BJ (cell line): ENCODE data around the gene ESYT2. TPM values are rescaled to one million over a fixed set of nuclear protein-coding genes. Genes with fewer than 3 reads are reported as not detected.
A peak's percentile ranks its signal among the peaks of the same experiment; 100 is the strongest.
"Not testable (repeated sequence)": the region's sequence is repeated elsewhere in the genome, so short reads cannot be mapped to it uniquely, and the experiment has no call there.

Experiments used
- CTCF ChIA-PET: fragments of 350-600 bp; formaldehyde crosslinking; extraction: SDS; loops from one replicate; lab custom pipeline; 2021; ENCODE audit warnings: antibody characterized with exemption, inconsistent platforms; lab: Yijun Ruan, JAX
- POLR2A ChIA-PET: fragments of 300-600 bp; sonication (Branson Sonifier 250); formaldehyde crosslinking; extraction: SDS; loops from one replicate; lab custom pipeline; 2021; ENCODE audit warnings: antibody characterized with exemption; lab: Charles Lee
- DNase-seq: peaks from one replicate; pipeline ENCODE4 v3.0.0-alpha.2; 2011; ENCODE audit warnings: low read depth
- H3K27me3 ChIP-seq: 2 replicates; pipeline ENCODE4 v1.6.0; 2011; ENCODE audit warnings: low read length; ENCODE audit not compliant: control insufficient read depth, insufficient read depth
- H3K36me3 ChIP-seq: 2 replicates; pipeline ENCODE4 v1.5.1; 2011; ENCODE audit warnings: low read length; ENCODE audit not compliant: control insufficient read depth, insufficient read depth
- H3K4me3 ChIP-seq: 2 replicates; pipeline ENCODE4 v1.5.1; 2011; ENCODE audit warnings: low read depth, mild to moderate bottlenecking, control low read depth, low read length
- polyA minus RNA-seq: library from RNA; depleted of rRNA, polyadenylated mRNA; stranded (reverse); fragments of >200 nt; gene quantifications from 2 replicates; pipeline ENCODE4 v1.2.3, GENCODE V29; 2011; rRNA and poly(A)+ RNA removed
- polyA plus RNA-seq: library from polyadenylated mRNA; depleted of rRNA; stranded (reverse); fragments of >200 nt; gene quantifications from 2 replicates; pipeline ENCODE4 v1.2.3, GENCODE V29; 2011; rRNA removed
- TF ChIP-seq, protein P1 (sequence below): IDR thresholded peaks from 2 replicates; pipeline ENCODE4 v1.5.1; 2011; ENCODE audit warnings: low read depth, mild to moderate bottlenecking, control low read depth, inconsistent platforms, low read length, moderate library complexity; ENCODE audit not compliant: insufficient read depth

ESYT2 gene, protein sequence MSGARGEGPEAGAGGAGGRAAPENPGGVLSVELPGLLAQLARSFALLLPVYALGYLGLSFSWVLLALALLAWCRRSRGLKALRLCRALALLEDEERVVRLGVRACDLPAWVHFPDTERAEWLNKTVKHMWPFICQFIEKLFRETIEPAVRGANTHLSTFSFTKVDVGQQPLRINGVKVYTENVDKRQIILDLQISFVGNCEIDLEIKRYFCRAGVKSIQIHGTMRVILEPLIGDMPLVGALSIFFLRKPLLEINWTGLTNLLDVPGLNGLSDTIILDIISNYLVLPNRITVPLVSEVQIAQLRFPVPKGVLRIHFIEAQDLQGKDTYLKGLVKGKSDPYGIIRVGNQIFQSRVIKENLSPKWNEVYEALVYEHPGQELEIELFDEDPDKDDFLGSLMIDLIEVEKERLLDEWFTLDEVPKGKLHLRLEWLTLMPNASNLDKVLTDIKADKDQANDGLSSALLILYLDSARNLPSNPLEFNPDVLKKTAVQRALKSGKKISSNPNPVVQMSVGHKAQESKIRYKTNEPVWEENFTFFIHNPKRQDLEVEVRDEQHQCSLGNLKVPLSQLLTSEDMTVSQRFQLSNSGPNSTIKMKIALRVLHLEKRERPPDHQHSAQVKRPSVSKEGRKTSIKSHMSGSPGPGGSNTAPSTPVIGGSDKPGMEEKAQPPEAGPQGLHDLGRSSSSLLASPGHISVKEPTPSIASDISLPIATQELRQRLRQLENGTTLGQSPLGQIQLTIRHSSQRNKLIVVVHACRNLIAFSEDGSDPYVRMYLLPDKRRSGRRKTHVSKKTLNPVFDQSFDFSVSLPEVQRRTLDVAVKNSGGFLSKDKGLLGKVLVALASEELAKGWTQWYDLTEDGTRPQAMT
- polyA plus RNA-seq (49.2 and 63.0 TPM in 2 replicates), polyA minus RNA-seq (38.5 and 51.4 TPM in 2 replicates)

DNA sequence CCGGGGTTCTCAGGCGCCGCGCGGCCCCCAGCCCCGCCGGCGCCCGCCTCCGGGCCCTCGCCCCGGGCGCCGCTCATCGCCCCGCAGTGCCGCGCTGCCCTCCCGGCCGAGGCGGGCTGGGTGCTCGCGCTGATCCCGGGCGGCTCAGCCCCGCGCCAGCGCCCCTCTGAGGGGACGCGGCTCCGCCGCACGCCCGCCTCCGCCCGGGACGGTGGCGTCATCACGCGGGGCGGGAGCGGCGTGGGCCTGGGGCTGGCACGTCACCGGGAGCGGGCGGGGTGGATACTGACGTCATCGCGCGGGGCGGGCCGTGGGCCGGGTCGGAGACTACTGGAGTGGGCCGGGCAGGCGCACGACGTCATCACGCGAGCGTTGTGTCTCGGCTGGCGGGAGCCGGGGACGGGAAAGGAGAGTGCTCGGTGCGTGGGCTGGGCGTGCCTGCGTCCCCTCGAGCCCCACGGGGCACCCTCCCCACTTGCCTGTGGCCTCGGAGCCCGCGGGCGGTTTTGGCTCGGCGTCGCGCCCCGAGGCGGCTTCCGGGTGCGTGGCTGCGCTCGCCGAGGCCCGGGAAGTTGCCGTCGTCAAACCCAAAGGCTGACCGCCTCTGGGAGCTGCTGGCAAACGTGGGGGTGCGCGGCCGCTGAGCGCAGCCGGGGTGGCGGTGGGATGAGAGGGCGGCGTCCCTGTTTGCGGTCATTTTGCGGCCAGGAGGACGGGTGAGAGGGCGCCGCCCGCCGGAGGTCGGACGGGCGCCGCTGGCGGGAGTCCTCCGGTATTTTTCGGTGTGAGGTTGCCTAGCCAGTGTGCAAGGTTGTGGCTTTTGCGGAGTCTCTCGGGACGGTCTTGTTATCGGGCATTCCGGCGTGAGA, at the start of gene ESYT2:
TSS of gene ESYT2 (minus strand) at position 168 of the 869 bp plus-strand sequence. CDS start at position 77, 91 bp downstream.
- TF ChIP-seq, protein P1, sequence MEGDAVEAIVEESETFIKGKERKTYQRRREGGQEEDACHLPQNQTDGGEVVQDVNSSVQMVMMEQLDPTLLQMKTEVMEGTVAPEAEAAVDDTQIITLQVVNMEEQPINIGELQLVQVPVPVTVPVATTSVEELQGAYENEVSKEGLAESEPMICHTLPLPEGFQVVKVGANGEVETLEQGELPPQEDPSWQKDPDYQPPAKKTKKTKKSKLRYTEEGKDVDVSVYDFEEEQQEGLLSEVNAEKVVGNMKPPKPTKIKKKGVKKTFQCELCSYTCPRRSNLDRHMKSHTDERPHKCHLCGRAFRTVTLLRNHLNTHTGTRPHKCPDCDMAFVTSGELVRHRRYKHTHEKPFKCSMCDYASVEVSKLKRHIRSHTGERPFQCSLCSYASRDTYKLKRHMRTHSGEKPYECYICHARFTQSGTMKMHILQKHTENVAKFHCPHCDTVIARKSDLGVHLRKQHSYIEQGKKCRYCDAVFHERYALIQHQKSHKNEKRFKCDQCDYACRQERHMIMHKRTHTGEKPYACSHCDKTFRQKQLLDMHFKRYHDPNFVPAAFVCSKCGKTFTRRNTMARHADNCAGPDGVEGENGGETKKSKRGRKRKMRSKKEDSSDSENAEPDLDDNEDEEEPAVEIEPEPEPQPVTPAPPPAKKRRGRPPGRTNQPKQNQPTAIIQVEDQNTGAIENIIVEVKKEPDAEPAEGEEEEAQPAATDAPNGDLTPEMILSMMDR, result peak; percentile 10; the same call in 1 of the 2 replicates
- ChIA-PET POLR2A (no interaction called here), CTCF (interaction anchor here (0.9 kb wide), 1 partner anchor 24 kb away, joined by 3 read pairs; no protein-coding TSS in a partner anchor)
- Histone ChIP-seq H3K36me3 (no peaks in the 10 kb centered on the region), H3K4me3 (peak within 1 kb of the TSS; percentile 94), H3K27me3 (no peaks in the 10 kb centered on the region)
- peak; percentile 71 for DNase-seq

DNA sequence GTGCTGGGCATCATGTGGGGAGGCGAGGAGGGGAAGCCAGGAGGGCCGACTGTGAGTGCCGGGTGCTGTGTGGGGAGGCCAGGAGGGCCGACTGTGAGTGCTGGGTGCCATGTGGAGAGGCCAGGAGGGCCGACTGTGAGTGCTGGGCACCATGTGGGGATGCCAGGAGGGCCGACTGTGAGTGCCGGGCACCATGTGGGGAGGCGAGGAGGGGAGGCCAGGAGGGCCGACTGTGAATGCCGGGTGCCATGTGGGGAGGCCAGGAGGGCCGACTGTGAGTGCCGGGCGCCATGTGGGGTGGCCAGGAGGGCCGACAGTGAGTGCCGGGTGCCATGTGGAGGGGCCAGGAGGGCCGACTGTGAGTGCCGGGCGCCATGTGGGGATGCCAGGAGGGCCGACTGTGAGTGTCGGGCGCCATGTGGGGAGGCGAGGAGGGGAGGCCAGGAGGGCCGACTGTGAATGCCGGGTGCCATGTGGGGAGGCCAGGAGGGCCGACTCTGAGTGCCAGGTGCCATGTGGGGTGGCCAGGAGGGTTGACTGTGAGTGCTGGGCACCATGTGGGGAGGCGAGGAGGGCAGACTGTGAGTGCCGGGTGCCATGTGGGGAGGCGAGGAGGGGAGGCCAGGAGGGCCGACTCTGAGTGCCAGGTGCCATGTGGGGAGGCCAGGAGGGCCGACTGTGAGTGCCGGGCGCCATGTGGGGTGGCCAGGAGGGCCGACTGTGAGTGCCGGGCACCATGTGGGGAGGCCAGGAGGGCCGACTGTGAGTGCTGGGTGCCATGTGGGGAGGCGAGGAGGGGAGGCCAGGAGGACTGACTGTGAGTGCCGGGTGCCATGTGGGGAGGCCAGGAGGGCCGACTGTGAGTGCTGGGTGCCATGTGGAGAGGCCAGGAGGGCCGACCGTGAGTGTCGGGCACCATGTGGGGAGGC, 49.1 kb upstream of the ESYT2 start:
- DNase-seq, CTCF ChIA-PET, POLR2A ChIA-PET: not testable (repeated sequence)

DNA sequence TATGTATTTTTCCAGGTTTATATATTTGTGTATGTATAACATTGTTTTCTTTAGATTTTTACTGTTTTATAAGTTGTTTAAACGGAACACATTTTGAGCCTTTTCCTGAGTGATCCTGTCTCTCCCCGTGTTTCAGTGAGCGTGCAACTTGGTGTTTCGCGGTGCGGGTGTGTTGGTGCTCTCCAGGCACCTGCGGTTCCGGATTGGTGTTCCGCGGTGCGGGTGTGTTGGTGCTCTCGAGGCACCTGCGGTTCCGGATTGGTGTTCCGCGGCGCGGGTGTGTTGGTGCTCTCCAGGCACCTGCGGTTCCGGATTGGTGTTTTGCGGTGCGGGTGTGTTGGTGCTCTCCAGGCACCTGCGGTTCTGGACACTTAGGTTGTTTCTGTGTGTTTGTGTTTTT, 47.7 kb upstream of the ESYT2 start:
- POLR2A ChIA-PET, result no interaction called here
- TF ChIP-seq, protein P1, result no peak
- Histone ChIP-seq H3K27me3 (no peaks in the 10 kb centered on the region), H3K36me3 (peaks cover 11% of the 10 kb centered on the region), H3K4me3 (no peak overlapping the region)
- DNase-seq, result no peak
- CTCF ChIA-PET, result no interaction called here

More for the DNA sequence above, 49.1 kb upstream of the ESYT2 start:
- peaks cover 11% of the 10 kb centered on the region for H3K36me3 ChIP-seq
- not testable (repeated sequence) for H3K27me3 ChIP-seq, H3K4me3 ChIP-seq

DNA sequence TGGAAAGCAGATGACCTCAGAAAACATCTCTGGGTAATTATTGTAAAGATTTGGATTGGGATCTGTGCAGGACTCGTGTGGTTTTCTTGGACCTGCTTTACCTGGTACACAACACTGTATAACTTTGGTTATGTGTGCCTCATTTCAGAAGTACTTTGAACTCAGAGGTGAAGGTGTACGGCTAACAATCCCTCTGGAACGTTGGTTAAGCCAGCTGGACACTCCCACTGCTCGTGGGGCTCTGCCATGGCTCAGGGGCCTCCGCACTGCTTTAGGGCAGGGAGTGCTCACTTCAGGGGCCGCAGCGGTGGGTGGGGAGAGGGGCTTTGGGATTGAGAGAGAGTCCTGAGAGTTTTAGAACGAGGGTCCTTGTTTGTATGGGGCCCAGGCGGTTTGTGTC, 40.6 kb upstream of the ESYT2 start:
- TF ChIP-seq, protein P1, result no peak
- ChIA-PET CTCF (interaction anchor here (1.0 to 1.6 kb wide), 2 partner anchors 11 to 107 kb away, joined by 3 read pairs; no protein-coding TSS in a partner anchor), POLR2A (no interaction called here)
- no peak for DNase-seq
- Histone ChIP-seq H3K4me3 (no peak overlapping the region), H3K27me3 (no peaks in the 10 kb centered on the region), H3K36me3 (peaks cover 8% of the 10 kb centered on the region)
